ENCODE measurements around the gene TPRG1.

DNA sequence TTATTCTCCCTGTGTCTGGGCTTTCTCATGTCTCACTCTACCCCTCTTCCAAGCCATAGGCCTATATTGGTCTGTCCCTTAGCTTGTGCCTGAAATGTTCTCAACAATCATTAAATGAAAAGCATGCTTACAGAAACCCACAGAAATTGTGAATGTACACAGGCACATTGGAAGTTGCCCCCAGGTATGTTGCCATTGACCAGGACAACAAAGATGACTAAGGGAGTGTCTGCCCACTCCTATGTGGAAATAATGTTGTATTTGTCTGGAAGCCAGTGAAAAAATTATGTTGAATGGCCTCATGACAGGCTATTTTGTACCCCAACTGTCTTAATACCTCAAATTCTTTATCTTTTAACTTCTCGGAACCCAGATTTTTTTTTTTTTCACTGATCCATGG, 102.0 kb downstream of the TPRG1 start:
- TF ChIP-seq CTCF (conservative IDR thresholded peaks at IDR 0.05; ENCODE audit: low read depth, low read length) (no peak), EZH2 (IDR thresholded peaks at IDR 0.05; ENCODE audit: borderline replicate concordance, low read depth, low read length, poor library complexity, severe bottlenecking) (no peak)

Measured in A673 (cell line).